HCT116 (cell line): ENCODE measurements around the gene CARD16. TPM values are rescaled to one million over a fixed set of nuclear protein-coding genes. Genes with fewer than 3 reads are reported as not detected.

Source experiments
- total RNA-seq: library from RNA; stranded (reverse); gene quantifications from one replicate; pipeline ENCODE4 v1.2.1, GENCODE V29; 2021; ENCODE audit not compliant: unreplicated experiment

Gene CARD16
- total RNA-seq, 1 experiment from 2014 or later, result not detected

Other genes with a start within 250 kb of the CARD16 start
- not detected for gene CASP12, start 146.9 kb downstream of the CARD16 start, total RNA-seq
- gene CASP4, start 76.8 kb downstream of the CARD16 start, total RNA-seq, result 21.1 TPM
- gene CASP5, start 22.2 kb downstream of the CARD16 start, total RNA-seq, result not detected
- not detected for gene CASP1, start 10.2 kb downstream of the CARD16 start, total RNA-seq
- gene CARD18, start 94.4 kb upstream of the CARD16 start, total RNA-seq, result not detected